Measurements from ENCODE around the gene SLC35E4. TPM values are rescaled to one million over a fixed set of nuclear protein-coding genes. Genes with fewer than 3 reads are reported as not detected.

Gene SLC35E4
- total and polyA plus RNA-seq, 9 of the 15 experiments (the other 6 are each of a cell fraction or from before 2014, with no cell fraction given), result 0.06 to 2.3 (median 0.86) TPM; not detected in 1

- no TSS peak for BruUV-seq (replicated peaks)
- 10% methylated on average over 1 of the region's 1 CpG for WGBS (ENCODE audit: insufficient coverage, low coverage, missing lambda C conversion rate)
These were observed 55.6 kb downstream of the SLC35E4 start for GRCh38 chr22:30691204-30691603.

More at GRCh38 chr22:30691204-30691603, 55.6 kb downstream of the SLC35E4 start:
- POLR2A ChIA-PET, result interaction anchor here (0.8 kb wide), 1 partner anchor 28 kb away, joined by 3 read pairs; no protein-coding TSS in a partner anchor
- CTCF ChIA-PET (ENCODE audit: low intra/inter-chr PET ratio), result no interaction called here
- DNase-seq (ENCODE audit: extremely low read depth in 1 of 4, low spot score in 3 of 4) (no peak), FAIRE-seq (no peak), ATAC-seq (no peak)
- H4K20me1 ChIP-seq (replicated peaks; ENCODE audit: control insufficient read depth, insufficient read depth, low read length), result no peaks in the 10 kb centered on the region
- H3K27ac ChIP-seq (ENCODE audit: extremely low read depth, low read depth, low read length), result no peak overlapping the region
- no peak overlapping the region for H3K4me3 ChIP-seq
- no peaks in the 10 kb centered on the region for H3K9me1 ChIP-seq (ENCODE audit: control insufficient read depth, insufficient read depth, low read length)
- intact Hi-C loops (cut with micrococcal nuclease) (no loop called here), in situ Hi-C loops (cut with MboI) (no loop called here)
- H3K27me3 ChIP-seq (ENCODE audit: control insufficient read depth in 2 of 2, insufficient read depth in 2 of 2, low read length in 2 of 2), result no peaks in the 10 kb centered on the region
- peaks cover 0 to 17% of the 10 kb centered on the region in 2 experiments; a peak in 2 of 5 replicates for H3K4me1 ChIP-seq (replicated peaks in 1 of 2; ENCODE audit: control insufficient read depth in 2 of 2, insufficient read depth in 2 of 2, low read length in 2 of 2)
- TF ChIP-seq THRA (IDR thresholded peaks at IDR 0.05) (peak; percentile 42; the same call in 1 of the 2 replicates), RBM15 (IDR thresholded peaks at IDR 0.05; ENCODE audit: insufficient read depth, low read length) (no peak), ATF1 (CRISPR knock-in tag; IDR thresholded peaks at IDR 0.05) (no peak), ATF1 (tag; IDR thresholded peaks at IDR 0.05) (no peak), ESRRA (IDR thresholded peaks at IDR 0.05; ENCODE audit: borderline replicate concordance, low read depth) (peak; percentile 70; the same call in 1 of the 2 replicates), MEIS2 (IDR thresholded peaks at IDR 0.05; ENCODE audit: partially characterized antibody) (peak; percentile 51), PKNOX1 (IDR thresholded peaks at IDR 0.05) (0 out of 2 replicates have a peak, but pooled peaks have one; percentile 25), PBX2 (CRISPR knock-in tag; IDR thresholded peaks at IDR 0.05; ENCODE audit: low read depth) (no peak), PBX2 (tag; conservative IDR thresholded peaks at IDR 0.05; ENCODE audit: low read depth) (peak; percentile 80), JUND (IDR thresholded peaks at IDR 0.05; ENCODE audit: borderline replicate concordance, low read depth, low read length) (no peak), JUND (tag; IDR thresholded peaks at IDR 0.05; ENCODE audit: borderline replicate concordance, low read depth, low read length) (no peak)
- no peaks in the 10 kb centered on the region for H3K36me3 ChIP-seq (ENCODE audit: control insufficient read depth, insufficient read depth, low read length)
- H3K9me3 ChIP-seq (replicated peaks; ENCODE audit: control insufficient read depth, insufficient read depth, low read depth, low read length), result no peaks in the 10 kb centered on the region
- no peak overlapping the region for H3K9ac ChIP-seq (ENCODE audit: insufficient read depth in 1 of 2, low read depth in 2 of 2, low read length in 2 of 2)
- H2AFZ ChIP-seq (ENCODE audit: low read depth, low read length), result no peak overlapping the region
- no peaks in the 10 kb centered on the region for H3K79me2 ChIP-seq (ENCODE audit: control insufficient read depth, insufficient read depth, low read length)
- no peak overlapping the region for H3K4me2 ChIP-seq (ENCODE audit: insufficient read depth, low read length)
